ENCODE results near the gene EEPD1.

- TF ChIP-seq CTCF (IDR thresholded peaks at IDR 0.05) (no peak), POLR2A (IDR thresholded peaks at IDR 0.05) (no peak)
These were observed 7.4 kb upstream of the EEPD1 start for GRCh38 chr7:36145686-36146085.

Measured in uterus (tissue), 2 donors.